H54 (cell line): ENCODE data around the gene MYL3.
"Not testable (repeated sequence)": the region's sequence is repeated elsewhere in the genome, so short reads cannot be mapped to it uniquely, and the experiment has no call there.

ENCODE experiments used
- DNase-seq: peaks from one replicate; pipeline ENCODE4 v3.0.0; 2011; ENCODE audit warnings: low spot score, mixed read lengths; ENCODE audit not compliant: insufficient read length
- FAIRE-seq: peaks from 3 replicates; lab custom pipeline; 2011; peaks lifted over from hg19 to GRCh38; lab: Jason Lieb, UNC
- POLR2A ChIP-seq: IDR thresholded peaks from 2 replicates; pipeline ENCODE4 v1.6.1; 2011; ENCODE audit warnings: low read depth, mild to moderate bottlenecking, low read length

Gene MYL3

DNA sequence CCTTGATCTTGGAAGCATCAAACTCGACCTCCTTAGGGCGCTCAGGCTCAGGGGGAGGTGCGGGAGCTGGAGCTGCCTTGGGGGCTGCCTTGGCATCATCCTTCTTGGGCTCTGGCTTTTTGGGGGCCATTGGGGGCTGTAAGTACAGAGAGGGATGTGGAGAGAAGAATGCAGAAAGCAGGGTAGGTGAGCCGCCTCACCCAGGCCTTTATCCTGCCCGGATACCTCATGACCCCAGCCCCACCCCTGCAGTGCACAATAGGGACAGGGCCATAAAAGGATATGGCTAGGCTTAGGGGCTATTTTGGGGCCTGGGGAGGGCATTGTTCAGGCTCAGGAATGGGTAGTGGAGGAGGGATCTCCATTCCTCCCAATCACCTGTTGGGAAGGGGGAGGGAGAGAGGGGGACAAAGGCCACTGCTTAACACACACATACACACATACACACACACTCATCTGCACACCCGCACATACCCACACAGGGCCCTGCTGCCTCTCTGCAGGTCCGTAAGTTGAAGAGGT lies at the start of gene MYL3:
TSS of gene MYL3 (minus strand) at position 184 of the 522 bp plus-strand sequence. CDS start at position 130, 54 bp downstream.
- DNase-seq (no peak), FAIRE-seq (no peak)
- TF ChIP-seq POLR2A = no peak

DNA sequence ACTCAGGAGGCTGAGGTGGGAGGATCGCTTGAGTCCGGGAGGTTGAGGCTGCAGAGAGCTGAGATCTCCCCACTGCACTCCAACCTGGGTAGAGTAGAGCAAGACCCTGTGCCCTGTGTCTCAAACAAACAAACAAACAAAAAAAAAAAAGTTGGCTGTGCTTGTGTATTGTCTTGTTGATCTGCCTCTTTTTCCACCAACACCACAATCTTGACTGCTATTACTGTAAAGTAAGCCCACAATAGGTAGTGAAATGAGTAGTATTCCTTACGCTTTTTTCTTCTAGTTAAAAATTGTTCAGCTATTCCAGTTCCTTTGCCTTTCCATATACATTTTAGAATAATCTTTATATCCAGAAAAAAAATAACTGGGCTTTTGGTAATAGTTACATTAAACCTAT lies 49.7 kb upstream of the MYL3 start:
- no peak for DNase-seq
- no peak for FAIRE-seq
- TF ChIP-seq POLR2A = no peak

DNA sequence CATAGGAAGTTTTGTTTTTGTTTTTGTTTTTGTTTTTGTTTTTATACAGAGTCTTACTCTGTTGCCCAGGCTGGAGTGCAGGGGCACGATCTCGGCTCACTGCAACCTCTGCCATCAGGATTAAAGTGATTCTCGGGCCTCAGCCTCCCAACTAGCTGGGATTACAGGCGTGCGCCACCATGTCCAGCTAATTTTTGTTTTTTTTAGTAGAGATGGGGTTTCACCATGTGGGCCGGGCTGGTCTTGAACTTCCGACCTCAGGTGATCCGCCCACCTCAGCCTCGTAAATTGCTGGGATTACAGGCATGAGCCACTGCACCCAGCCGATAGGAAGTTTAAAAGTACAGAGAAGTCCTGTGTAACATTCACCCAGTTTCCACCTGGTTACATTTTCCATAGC lies 47.7 kb upstream of the MYL3 start:
- FAIRE-seq, DNase-seq: not testable (repeated sequence)

DNA sequence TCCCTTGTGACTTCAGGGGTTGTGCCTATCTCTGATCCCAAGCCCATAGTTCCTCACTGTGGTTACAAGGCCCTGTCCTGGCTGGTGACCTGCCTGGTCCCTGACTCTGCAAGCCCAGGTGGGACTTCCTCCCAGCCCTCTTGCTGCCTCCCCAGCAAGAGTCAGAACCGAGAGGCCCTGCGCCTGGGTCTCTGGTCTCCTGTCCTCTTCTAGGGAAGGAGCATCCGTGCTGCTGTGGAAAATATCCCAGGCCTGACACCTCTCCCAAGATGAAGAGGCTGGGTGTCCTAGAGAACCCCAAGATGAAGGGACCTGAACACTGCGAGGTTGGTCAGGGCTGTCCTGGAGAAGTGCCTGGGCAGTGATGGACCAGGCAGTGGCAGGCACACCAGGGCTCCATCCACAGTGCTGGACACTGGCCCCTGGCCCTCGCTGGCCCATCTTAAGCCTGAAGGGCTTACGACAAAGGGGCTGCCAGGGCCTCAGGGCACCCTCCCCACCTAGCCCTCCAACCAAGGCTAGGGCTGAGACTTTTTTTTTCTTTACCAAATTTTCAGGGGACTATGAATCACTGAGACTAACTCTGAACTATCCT lies 47.0 kb upstream of the MYL3 start:
- FAIRE-seq (no peak), DNase-seq (no peak)
- no peak for TF ChIP-seq POLR2A

DNA sequence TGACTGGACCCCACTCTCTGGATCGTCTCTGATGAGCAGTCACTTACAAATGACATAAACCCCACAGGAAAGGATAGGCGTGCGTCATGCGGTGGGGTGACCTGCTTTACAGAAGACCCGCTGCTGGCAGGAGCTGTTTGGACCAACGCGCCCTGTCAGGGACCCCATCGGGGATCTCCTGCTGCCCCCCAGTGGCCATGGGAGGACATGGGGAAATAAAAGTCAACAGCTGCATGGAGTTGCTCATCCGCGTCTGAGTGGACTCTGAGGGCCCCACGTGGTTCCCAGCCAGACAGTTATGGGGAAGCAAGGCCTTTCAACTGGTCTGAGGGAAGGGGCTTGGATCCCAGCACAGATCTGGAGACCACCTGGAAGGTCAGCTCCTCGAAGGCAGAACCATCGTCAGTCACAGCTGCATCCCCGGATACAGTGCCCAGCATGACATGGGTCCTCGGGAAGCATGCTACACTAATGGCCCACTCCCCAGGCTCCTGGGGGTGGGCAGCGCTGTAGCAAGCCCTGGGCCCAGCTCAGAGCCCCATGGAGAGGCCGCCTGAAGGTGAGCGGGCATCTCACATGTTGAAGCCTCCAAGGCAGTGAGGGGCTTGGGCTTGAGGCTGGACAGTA lies 46.4 kb upstream of the MYL3 start:
- FAIRE-seq (no peak), DNase-seq (peak; percentile 94)
- no peak for TF ChIP-seq POLR2A

DNA sequence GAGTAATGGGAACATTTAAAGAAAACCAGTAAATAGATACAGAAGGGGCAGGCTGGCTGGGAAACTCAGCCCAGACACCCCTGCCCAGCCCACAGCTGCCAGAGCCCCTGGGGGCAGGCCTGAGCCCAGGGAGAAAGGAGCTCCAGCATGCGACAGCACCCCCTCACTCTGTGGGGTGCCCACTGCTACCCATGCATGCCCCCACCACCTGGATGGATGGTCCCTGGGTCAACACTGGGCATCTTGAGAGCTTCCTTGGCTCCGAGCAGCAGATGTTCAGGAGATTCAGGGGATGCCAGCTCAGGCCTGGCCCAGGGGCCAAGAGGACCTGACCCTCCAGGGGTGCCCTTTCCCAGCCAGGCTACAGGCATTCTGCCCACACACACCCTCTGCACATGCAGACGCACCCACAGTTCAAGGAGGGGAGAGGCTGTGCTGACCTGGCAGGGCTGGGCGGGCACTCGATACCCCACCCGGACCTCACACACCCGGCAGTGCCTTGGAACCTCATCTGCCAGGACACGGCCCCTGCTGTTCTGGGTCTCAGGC lies 45.8 kb upstream of the MYL3 start:
- DNase-seq (no peak), FAIRE-seq (no peak)
- TF ChIP-seq POLR2A = no peak

DNA sequence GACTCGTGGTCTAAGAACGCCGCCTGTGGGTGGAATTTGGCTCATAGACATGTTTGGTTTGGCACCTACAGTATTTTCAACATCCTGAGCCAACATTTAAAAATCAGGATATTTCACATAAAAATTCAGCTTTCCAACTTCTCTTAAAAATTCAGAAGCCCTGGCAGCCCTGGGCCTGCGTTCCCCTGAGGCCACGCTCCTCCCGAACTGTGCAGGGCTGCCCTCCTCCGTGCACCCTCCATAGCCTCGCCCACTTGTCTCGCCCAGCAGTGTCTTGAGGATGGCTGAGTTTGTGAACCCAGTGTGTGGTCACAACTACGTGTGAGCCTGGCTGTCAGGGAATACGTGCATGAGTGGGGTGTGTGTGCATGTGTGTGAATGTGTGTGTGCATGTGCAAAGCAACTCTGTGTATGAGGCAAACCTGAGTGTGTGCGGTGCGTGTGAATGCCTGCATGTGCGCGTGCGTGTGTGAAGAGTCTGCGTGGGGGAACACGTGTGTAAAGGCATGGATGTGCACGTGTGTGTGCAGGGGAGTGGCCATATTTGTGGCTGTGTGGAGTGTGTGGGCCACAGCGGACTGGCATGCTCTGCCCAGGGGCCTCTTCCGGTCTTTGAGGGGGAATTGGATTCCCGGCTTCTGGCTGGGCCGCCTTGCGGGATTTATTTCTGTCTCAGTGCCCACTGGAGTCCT lies 45.2 kb upstream of the MYL3 start:
- FAIRE-seq = no peak
- DNase-seq = no peak
- no peak for TF ChIP-seq POLR2A

DNA sequence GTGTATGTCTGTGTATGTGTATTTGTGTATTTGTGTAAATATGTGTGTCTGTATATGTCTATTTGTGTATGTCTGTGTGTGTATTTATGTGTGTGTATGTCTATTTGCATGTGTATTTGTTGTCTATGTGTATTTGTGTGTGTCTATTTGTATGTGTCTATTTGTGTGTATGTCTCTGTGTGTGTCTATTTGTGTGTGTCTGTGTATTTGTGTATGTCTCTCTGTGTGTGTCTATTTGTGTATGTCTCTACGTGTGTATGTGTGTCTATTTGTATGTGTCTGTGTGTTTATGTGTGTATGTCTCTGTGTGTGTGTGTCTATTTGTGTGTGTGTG lies 44.7 kb upstream of the MYL3 start:
- no peak for TF ChIP-seq POLR2A
- FAIRE-seq = no peak
- DNase-seq = no peak

DNA sequence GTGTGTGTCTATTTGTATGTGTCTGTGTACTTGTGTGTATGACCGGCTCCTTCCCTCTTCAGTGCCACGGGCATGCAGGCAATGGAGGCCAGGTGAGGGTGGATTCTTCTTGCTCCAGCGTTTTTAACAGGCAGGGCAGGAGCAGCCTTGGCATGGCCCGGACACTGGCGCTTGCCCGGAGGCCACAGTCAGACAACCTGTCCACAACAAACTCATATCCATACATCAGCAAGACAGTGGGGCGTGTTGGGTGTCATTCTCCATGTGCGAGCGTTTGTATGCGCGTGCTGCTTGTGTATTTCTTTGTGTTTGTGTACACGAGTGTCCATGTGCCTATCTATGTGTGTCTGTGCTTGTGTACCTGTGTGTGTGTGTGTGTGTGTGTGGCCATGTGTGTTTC lies 44.0 kb upstream of the MYL3 start:
- FAIRE-seq (no peak), DNase-seq (no peak)
- TF ChIP-seq POLR2A = no peak

DNA sequence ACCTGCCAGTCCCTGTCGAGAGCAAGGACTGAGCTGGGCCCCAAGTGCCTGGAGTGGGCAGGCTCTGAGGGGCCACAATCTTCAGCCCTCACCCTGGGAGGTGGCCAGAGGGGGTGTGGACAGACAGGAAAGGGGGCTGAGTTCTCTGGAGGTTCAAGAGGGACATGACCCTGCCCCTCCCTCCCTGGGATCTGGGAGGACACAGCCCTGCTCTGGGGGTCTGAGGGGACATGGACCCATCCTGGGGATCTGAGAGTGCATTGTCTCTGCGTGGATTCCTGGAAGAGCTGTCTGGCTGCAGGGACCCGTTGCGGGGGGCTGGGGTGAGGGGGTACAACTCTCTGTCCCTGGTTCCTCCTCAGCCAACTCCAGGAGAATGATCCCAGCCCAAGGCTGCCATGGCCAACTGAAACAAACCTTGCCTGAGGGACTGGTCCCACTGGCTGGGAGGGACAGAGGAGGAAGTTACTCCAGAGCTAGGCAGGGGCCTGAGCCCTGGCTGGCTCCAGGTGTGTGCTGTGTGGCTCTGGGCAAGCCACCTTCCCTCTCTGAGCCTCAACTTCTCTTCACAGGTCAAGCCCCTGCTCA lies 43.3 kb upstream of the MYL3 start:
- FAIRE-seq (no peak), DNase-seq (no peak)
- no peak for TF ChIP-seq POLR2A

DNA sequence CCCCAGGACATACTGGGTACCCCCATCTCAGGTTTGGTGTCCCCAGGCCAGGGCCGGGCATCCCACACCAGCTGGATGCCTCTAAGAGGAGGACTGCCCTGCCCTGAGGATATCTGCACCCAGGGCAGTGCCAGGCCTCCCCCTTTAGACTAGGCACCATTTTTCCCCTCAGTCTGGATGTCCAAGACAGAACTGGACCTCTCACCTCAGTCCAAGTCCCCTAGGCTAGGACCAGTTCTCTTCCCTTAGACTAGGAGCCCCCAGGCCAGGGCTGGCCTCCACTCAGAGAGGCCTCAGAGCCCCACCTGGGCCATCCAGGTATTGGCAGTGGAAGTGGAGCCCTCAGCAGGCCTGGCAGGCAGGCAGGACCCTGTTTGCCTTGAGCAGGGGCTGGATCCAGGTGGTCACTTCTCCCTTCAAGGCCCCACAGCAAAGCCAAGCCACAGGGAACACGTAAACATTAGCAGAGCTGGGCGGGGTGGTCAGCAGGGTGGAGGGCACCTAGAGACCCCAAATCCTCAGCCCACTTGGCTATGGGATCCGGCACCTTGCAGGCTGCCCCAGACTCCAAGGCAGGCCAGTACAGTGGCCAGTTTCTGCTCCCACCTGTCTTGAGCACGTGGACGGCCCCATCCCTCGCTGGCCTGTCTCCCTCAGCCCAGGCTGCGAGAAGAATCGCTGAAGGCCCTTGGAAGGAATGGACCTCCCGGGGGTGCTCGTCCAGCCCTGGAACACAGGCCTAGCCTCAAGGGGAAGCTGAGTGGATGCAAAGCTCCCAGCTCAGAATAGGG lies 42.6 kb upstream of the MYL3 start:
- DNase-seq (no peak), FAIRE-seq (no peak)
- TF ChIP-seq POLR2A = no peak

DNA sequence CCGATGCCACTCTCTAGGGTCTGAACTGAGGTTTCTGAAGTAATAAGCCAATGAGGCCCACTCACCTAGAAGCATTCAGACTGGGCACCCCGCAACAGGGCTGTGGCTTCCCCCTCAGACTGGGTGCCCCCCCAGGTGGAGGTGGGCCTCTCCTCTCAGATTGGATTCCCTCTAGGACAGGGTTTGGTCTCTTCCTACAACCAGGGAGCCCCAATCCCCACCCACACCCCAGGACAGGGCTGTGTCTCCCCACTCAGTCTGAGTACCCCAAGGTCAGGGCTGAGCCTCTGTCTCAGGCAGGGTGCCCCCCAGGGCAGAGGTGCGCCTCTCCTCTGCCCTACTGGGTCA lies 41.9 kb upstream of the MYL3 start:
- FAIRE-seq (no peak), DNase-seq (no peak)
- no peak for TF ChIP-seq POLR2A
